Osteocyte (in vitro differentiated cells): ENCODE data around the gene FADS6. TPM values are rescaled to one million over a fixed set of nuclear protein-coding genes. Genes with fewer than 3 reads are reported as not detected.
A peak's percentile ranks its signal among the peaks of the same experiment; 100 is the strongest.

ENCODE experiments used
- DNase-seq: peaks from one replicate; pipeline ENCODE4 v3.0.0; 2021; ENCODE audit warnings: mixed read lengths; ENCODE audit not compliant: unreplicated experiment; ENCODE audit errors: extremely low spot score
- H3K27ac Mint-ChIP-seq: one replicate; pipeline ENCODE4 v1.8.0; 2021; ENCODE audit warnings: mild to moderate bottlenecking, mixed read lengths; ENCODE audit not compliant: unreplicated experiment
- H3K27me3 Mint-ChIP-seq: one replicate; pipeline ENCODE4 v1.8.0; 2021; ENCODE audit warnings: mixed read lengths; ENCODE audit not compliant: unreplicated experiment
- H3K36me3 Mint-ChIP-seq: one replicate; pipeline ENCODE4 v1.8.0; 2021; ENCODE audit warnings: mixed read lengths; ENCODE audit not compliant: unreplicated experiment
- H3K4me1 Mint-ChIP-seq: one replicate; pipeline ENCODE4 v1.8.0; 2021; ENCODE audit warnings: mixed read lengths; ENCODE audit not compliant: unreplicated experiment
- H3K4me3 Mint-ChIP-seq: one replicate; pipeline ENCODE4 v1.8.0; 2021; ENCODE audit warnings: mild to moderate bottlenecking, moderate library complexity, mixed read lengths; ENCODE audit not compliant: unreplicated experiment
- H3K9me3 Mint-ChIP-seq: one replicate; pipeline ENCODE4 v1.8.0; 2021; ENCODE audit warnings: mixed read lengths; ENCODE audit not compliant: unreplicated experiment
- CTCF ChIP-seq: fragments of 200-600 bp; sonication (generic); IDR thresholded peaks from 2 replicates; pipeline ENCODE4 v1.5.0; 2021; ENCODE audit warnings: antibody characterized with exemption, mild to moderate bottlenecking, moderate library complexity
- total RNA-seq: library from RNA; stranded (reverse); gene quantifications from 2 replicates; pipeline ENCODE4 v1.2.1, GENCODE V29; 2021

Gene FADS6
- total RNA-seq, 1 donor from 2014 or later, result not detected

GRCh38 chr17:74875977-74876593 is 17.3 kb downstream of the FADS6 start:
- H3K4me3 Mint-ChIP-seq, result no peak overlapping the region
- no peak overlapping the region for H3K27ac Mint-ChIP-seq
- TF ChIP-seq CTCF, result no peak

DNA sequence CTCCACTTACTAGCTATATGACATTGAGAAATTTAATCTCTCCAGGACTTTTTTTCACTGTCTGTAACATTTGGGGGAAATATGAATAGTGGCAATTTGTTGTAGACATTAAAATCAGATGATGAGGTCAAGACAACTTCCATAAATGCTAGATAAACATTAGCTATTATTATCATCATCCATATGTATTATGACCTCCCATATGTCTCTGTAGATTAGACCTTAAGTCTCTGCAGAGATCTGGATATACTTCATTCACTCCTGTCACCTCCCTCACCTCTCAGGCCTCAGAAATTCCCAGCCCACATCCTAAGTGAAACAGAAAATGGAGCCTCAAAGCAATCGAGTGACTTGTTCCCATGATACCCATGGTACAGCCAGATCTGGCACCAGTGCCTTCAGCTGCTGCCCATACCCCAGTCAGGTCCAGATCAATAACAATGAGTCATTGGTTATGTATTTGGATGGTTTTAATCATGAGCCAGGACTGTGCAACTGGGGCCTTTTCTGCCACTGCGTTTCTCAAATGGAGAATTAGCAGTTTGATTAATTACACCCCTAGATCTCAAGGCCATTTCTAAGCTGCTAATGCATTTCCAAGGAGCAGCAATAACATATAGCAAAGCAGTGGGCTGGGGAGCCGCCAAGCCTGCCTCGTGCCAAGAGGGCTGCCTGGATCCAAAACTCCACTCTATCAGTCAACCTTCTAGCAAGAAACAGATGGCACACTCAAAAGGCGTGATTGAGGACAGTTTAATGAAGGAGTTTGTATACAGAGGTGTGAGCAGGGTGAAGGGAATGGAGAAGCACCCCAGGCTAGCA is 18.1 kb downstream of the FADS6 start:
- Mint-ChIP-seq H3K4me1 (peaks cover 15% of the 10 kb centered on the region), H3K4me3 (no peak overlapping the region), H3K9me3 (no peaks in the 10 kb centered on the region), H3K27me3 (peaks cover 11% of the 10 kb centered on the region), H3K36me3 (peaks cover 2% of the 10 kb centered on the region), H3K27ac (no peak overlapping the region)
- DNase-seq, result no peak
- no peak for TF ChIP-seq CTCF

More at GRCh38 chr17:74875977-74876593, 17.3 kb downstream of the FADS6 start:
- no peak for DNase-seq
- Mint-ChIP-seq H3K9me3 (no peaks in the 10 kb centered on the region), H3K4me1 (peaks cover 15% of the 10 kb centered on the region), H3K27me3 (peaks cover 18% of the 10 kb centered on the region), H3K36me3 (no peaks in the 10 kb centered on the region)

- H3K27ac Mint-ChIP-seq, result no peak overlapping the region
- peaks cover 2% of the 10 kb centered on the region for H3K36me3 Mint-ChIP-seq
- H3K4me1 Mint-ChIP-seq, result peaks cover 15% of the 10 kb centered on the region
- H3K9me3 Mint-ChIP-seq, result no peaks in the 10 kb centered on the region
- peaks cover 11% of the 10 kb centered on the region for H3K27me3 Mint-ChIP-seq
- no peak overlapping the region for H3K4me3 Mint-ChIP-seq
- no peak for DNase-seq
- TF ChIP-seq CTCF, result no peak
Measured at GRCh38 chr17:74874615-74875037, 18.8 kb downstream of the FADS6 start.

GRCh38 chr17:74873874-74874614 is 19.4 kb downstream of the FADS6 start:
- TF ChIP-seq CTCF, result no peak
- peak overlapping the region; percentile 80 for H3K4me3 Mint-ChIP-seq
- H3K36me3 Mint-ChIP-seq, result peaks cover 2% of the 10 kb centered on the region
- H3K4me1 Mint-ChIP-seq, result peaks cover 15% of the 10 kb centered on the region
- peaks cover 8% of the 10 kb centered on the region for H3K27me3 Mint-ChIP-seq
- no peaks in the 10 kb centered on the region for H3K9me3 Mint-ChIP-seq
- no peak for DNase-seq
- H3K27ac Mint-ChIP-seq, result peak overlapping the region; percentile 93
